Right hindlimb (tissue), 1 donor: ENCODE measurements around the gene UBE2G2.

Experiments used
- DNase-seq: peaks from one replicate; pipeline ENCODE4 v3.0.0-alpha.2; 2018

UBE2G2 gene

DNA sequence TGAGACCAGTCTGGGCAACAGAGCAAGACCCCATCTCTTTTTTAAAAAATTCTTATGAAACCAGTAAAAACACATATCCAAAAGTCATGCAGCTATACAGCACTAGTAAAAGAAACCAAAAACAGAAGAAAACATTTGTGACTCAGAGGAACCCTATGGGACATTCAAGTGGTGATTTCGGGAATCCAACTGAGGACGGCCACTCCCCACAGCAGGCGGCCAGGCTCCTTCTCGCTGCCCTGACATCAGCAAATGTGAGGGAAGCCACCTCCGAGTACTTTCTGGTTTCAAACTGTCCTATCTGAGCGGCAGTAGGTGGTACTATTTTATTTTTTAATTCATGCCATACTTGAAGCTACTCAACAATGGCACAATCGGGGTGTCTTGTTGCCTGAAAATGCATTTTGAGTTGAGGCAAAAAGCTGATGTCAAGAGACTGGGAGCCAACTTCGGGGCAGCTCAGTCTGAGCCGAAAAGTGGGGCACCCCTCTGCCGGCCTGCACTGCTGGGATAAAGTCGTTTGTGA is 12.9 kb upstream of the UBE2G2 start:
- DNase-seq: no peak

DNA sequence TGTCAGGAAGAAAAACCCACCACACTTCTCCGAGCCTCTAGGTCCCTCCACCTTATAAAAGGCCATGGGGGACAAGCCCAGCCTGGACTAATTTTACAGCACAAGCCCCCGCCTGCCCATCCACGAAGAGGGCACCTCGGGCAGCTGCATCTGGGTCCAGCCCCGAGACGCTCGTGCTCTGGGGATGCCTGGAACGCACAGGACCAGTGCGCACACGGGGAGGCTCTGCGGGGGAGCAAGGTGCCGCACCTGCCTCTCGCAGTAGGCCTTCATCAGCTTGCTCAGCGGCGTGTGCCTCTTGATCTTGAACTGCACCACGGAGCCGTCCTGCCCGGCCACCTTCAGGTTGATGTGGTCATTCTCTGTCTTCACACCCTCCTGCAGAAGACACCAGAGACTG is 12.1 kb upstream of the UBE2G2 start:
- DNase-seq: no peak

DNA sequence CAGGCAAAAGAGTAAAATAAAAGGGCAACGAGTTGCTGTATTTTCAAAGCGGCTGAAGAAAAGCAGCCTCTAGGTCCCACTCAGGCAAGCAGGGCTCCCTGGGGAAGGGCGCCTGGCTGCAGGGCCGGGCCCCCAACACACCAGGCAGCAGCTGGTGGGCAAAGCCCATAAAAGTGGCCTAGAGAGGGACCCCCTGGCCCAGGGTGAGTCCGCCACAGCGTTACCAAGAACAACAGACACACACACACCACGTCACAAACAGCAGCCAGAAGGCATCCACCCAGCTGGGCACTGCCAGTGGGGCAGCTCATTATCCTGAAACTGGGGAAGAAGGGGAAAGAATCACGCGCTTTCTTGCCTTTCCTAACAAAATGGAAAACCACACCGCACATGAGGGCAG is 11.5 kb upstream of the UBE2G2 start:
- no peak for DNase-seq

DNA sequence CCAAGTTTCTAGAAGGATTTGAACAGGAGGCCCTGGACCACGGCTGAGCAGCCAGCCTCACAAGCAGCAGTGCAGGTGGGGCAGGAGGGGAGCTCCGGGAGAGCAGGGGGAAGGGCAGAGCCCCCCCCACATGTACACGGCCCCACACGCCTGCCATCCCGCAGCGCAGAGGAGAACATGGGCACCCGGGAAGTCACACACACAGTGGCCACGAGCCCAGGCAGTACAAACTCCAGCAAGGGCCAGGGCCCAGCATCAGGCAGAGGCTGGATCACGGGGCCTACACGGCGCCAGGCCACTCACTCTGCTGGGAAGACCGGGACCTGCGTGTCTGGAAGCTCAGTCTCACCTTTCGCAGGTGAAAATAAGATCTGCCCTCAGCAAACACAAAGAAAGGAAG is 11.0 kb upstream of the UBE2G2 start:
- no peak for DNase-seq

DNA sequence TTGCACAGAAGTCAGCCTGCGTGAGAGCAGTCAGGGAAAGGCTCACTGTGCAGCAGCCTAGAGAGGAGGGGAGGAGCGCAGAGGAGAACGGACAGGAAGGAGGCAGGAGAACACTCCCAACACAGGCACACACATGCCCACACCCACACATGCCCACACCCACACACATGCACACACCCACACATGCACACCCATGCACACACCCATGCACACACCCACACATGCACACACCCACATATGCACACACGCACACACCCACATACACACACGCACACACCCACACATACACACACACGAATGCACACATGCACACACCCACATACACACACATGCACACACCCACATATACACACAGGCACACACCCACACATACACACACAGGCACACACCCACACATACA is 9.2 kb upstream of the UBE2G2 start:
- no peak for DNase-seq

DNA sequence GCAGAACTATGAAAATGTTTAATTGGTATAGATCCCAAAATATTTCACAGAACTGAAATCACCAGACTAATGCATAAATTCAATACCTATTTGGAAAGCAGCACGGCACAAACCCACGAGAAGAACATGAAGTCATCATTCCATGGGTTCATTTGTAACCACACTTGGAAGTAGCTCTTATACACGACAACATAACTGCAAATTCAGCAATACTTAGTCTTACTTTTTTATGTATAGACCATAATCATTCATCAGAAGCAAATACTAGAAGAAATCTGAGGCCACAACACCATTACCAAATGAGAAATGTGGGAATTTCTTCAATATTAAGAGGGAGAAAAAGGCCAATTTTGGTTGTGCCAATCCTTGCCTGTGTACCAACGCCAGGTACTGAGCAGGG is 4.2 kb upstream of the UBE2G2 start:
- no peak for DNase-seq

DNA sequence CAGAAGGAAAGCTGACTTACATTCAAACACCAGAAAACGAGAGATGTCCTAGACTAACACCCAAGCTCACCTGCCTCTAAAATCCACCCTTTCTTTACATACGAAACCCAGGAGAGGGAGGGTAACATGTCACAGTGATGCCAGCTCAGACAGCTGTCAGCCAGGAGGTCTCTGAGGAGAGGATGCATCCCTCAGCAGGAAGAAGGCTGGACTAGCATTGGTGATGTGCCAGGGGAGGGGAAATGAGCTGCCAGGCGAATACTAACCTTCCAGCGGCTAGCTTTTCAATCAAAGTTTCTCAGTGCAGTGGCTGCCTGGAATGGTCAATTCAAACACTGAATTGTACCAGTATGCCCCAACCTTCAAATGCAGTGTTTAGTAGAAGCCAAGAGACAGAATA is 3.6 kb upstream of the UBE2G2 start:
- DNase-seq: no peak

DNA sequence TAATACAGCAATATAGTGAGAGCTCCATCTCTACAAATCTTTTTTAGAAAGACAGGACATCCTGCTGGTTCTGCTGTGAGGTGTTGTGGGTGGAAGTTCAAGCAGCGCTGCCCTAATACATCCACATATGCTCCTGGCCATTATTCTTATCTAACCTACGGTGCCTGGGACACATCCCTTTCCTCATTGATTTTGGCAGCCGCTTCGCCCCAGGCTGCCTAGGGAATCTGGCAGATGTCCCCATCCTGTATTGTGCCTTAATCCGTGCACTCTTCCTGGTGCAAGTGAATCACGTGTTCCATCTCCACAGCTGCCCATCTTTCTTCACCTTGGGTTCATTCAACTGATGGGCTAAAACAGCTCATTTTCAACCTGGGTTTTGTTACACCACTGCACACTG is 3.1 kb upstream of the UBE2G2 start:
- no peak for DNase-seq

DNA sequence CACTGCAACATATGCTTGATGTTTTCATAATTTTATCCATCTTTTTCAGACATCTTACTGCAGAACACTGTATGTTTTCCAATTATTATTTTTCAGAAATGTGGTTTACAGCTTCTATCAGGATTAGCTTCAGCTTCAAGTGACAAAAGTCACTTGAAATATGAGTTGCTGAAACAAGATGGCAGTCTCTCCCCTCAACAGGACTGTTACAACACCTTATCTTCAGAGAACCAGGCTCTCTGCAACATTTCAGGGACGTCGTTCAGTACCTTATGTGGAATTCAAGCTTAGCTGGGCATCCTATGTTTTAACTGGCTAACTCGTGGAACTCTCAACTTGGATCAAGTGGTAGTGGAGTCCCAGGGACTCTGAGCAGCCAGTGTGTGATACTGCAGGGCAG is 2.0 kb upstream of the UBE2G2 start:
- no peak for DNase-seq

DNA sequence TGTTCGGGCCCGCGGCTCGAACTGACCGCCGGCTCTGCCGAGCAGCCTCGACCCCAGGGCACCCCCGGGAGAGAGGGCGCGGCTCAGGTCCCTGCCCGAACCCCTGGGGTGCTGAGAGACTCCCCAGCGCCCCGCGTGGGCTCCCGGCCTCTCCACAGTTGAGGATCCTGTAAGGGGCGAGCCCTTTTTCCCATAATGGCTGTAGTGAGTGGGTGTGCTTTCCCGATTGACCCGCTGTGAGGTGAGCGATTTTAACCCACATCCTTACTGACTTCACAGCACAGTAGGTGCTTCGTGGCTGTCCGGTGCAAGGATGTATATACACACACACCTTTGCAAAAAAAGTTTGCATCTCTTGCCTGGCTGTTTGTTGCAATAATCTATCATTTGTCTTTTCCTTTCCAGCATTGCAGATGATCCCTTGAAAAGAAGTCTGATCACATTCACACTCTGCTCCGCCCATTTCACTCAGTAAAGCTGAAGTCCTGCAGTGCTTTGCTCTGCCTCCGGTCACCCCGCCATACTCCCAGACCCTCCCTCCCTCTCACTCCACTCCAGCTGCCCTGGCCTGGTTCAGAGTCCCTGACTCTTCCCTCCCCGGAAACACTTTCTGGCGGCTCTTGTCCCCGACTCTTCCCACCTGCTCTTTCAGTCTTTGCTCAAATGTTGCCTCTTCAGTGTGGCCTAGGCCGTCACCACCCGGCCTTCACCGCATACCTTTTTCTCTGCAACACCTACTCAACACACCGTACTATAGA is 955 bp upstream of the UBE2G2 start:
- no peak for DNase-seq

DNA sequence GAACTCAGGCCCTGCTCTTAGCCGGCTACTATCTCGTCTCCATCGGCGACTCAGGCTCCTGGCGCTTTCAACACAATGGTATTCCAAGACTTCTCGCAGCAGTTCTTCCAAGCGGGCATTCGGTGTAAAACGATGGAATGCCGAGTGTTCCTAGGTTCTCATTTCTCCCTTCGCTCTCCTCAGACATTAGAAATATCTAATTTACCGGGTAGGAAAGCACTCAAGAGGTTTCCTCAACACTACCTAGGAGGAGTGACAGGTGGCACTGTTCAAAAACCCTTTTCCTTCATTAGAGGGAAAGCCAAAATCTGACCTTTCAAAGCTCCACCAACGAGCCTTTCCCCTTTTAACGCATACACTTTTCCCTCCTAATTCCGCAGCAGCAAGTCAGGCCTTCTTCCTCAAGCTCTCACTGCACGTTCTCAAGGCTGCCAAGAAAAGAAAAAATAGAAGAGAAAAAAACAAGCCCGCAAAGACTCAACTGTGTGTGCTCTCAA is 601 bp downstream of the UBE2G2 start:
- no peak for DNase-seq

DNA sequence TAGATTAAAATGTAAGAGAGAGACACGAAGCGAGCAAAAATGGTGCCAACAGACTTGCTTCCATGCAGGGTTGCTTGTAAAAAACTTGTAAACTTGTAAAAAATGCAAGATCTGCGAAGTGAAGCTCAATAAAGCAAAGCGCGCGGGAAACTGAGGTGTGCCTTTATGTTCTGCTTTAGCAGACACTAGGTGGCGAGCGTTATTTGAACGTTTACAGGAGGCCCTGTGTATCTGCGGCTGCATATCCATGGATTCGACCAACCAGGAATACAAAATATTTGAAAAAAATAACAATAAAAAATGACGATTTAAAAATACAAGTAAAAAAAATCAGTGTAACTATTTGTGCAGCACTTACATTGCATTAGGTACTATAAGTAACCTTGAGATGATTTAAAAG is 1.5 kb downstream of the UBE2G2 start:
- no peak for DNase-seq

DNA sequence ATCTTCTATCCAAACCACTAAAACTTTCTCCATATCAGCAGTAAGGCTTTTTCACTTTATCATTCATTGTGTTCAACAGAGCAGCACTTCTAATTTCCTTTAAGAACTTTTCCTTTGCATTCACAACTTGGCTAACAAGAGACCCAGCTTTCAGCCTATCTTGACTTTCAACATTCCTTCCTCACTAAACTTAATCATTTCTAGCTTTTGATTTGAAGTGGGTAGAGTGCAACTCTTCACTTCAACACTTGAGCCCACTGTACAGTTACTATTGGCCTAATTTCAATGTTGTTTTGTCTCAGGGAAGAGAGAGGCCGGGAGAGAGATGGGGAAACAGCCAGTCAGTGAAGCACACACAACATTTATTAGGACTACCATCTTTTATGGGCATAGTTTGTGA is 2.0 kb downstream of the UBE2G2 start:
- no peak for DNase-seq

DNA sequence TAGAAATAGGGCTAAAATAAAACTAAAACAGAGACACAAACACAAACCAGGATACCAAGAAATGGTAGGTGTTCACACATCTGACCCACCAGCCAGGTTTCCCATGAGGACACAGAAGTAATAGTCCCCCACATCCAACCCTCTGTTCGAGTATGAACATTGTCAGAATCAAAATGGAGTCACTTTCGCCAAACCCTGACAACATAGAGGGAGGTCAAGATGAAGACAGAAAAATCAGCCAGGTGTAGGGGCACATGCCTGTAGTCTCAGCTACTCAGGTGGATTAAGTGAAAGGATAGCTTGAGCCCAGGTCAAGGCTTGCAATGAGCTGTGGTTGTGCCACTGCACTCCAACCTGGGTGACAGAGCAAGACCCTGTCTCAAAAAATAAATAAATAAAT is 3.8 kb downstream of the UBE2G2 start:
- no peak for DNase-seq

DNA sequence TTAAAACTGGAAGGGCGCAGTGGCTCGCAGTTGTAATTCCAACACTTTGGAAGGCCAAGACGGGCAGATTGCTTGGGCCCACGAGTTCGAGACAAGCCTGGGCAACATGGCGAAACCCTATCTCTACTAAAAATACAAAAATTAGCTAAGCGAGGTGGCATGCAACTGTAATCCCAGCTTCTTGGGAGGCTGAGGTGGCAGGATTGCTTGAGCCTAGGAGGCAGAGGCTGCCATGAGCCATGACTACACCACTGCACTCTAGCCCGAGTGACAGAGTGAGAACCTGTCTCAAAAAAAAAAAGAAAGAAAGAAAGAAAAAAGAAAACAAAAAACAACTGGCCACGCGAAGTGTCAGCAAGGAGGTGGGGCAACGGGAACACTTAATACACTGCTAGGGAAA is 6.3 kb downstream of the UBE2G2 start:
- DNase-seq: no peak

DNA sequence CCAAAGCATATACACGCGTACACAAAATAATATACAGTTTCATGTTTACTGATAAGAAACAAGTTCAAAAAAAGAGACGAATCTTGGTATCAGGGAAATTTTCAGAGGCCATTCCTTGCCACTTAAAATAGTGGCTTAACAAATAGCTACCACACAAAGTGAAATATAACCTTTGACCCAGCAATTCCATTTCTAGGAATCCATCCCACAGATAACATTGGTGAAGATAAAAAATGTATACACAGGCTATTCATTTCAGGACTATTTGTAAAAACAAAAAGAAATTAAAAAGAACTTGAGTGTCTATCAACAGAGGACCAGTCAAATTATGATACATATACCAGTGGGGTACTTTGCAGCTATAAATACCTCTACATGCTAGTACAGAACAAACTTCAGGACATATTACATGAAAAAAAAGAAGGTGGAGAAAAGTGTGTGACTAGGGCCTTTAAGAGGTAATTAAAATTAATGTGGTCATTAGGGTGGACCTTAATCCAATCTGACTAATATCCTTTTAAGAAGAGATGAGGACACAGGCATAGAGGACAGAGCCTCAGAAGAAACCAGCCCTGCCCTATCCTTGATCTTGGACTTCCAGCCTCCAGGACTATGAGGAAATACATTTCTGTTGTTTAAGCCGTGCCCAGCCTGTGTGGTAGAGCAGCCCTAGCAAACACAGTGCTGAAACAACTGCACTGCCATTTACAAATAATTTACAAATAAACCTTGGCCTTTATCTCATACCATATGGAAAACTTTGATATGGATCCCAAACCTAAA is 7.8 kb downstream of the UBE2G2 start:
- no peak for DNase-seq

DNA sequence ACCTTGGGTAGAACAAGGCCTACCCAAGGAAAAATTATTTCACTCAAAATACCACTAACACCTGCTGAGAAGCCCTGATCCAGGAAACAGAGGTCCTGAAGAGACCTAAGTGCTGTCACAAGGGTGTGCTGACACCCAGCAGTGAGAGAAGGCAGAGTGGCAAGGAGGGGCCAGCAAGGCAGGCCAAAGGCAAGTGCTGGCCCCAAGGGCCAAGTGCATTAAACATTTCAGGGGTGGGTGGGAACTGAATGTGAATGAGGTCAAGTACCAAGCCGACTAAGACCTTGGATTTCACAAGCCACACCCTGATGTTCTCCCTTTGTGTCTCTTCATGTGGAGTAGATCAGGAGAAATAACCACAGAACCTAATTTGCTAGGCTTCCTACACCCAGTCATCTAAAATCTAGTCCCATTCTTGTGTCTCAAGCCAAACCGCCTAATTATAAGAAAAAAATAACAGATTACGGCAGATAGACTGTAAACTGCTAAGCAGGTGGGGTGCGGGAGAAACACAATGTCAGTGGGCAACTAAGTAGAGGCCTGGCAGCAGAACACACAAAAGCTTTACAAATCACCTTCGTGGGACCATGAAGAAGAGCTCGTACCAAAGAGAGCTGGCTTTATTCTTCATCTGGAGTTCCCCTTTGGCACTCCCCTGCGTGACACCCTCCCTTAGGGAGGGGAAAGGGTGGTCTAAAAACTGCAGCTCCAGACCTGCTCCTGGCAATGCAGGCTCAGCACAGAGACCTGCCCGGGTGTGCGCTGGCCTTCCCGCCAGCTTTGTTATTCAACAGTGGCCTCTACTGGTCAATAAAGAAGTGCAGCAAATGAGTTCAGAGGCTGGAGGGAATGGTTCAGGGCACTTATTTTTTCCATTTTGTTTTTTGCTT is 8.7 kb downstream of the UBE2G2 start:
- peak; percentile 67 for DNase-seq

DNA sequence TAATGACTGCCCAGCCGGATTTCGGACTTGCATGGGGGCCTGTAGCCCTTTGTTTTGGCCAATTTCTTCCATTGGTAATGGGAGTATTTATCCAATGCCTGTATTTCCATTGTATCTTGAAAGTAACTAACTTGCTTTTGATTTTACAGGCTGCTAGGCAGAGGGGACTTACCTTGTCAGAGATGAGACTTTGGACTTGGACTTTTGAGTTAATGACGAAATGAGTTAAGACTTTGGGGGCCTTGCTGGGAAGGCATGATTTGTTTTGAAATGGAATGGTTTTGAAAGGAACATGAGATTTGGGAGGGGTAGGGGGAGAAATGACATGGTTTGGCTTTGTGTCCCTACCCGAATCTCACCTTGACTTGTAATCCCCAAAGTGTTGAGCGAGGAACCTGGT is 9.6 kb downstream of the UBE2G2 start:
- DNase-seq: no peak

DNA sequence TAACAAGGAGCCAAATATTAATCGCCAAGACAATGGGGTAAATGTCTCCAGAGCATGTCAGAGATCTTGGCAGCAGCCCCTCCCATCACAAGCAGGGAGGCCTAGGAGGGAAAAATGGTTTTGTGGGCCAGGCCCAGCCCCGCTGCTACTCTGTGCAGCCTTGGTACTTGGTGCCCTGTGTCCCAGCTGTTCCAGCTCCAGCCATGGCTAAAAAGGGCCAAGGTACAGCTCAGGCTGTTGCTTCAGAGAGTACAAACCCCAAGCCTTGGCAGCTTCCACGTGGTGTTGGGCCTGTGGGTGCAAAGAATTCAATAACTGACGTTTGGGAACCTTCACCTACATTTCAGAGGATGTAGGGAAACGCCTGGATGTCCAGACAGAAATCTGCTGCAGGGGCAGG is 10.4 kb downstream of the UBE2G2 start:
- DNase-seq: no peak

DNA sequence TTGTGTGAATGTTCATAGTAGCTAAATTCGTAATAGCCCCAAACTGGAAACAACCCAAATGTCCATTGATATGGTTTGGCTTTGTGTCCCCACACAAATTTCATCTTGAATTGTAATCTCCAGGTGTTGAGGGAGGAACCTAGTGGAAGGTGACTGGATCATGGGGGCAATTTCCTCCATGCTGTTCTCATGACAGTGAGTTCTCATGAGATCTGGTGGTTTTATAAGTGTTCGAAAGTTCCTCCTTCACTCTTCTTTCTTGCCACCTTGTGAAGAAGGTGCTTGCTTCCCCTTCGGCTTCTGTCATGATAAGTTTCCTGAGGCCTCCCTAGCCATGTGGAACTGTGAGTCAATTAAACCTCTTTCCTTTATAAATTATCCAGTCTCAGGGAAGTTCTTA is 11.3 kb downstream of the UBE2G2 start:
- DNase-seq: no peak

DNA sequence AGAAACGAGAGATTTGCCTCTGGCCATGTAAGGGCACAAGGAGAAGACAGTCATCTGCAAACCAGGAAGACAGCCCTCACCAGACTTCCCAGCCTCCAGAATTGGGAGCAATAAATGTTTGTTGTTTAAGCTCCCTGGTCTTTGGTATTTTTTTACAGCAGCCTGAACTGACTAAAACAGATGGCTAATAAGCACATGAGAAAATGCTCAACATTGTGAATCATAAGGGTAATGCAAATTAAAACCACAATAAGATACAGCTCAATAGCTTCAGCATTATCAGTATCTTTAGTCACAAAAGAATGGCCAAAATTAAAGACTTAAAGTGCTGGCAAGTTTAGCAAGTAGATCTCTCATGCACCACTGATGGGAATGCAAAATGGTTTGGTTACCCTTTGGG is 11.7 kb downstream of the UBE2G2 start:
- DNase-seq: no peak

DNA sequence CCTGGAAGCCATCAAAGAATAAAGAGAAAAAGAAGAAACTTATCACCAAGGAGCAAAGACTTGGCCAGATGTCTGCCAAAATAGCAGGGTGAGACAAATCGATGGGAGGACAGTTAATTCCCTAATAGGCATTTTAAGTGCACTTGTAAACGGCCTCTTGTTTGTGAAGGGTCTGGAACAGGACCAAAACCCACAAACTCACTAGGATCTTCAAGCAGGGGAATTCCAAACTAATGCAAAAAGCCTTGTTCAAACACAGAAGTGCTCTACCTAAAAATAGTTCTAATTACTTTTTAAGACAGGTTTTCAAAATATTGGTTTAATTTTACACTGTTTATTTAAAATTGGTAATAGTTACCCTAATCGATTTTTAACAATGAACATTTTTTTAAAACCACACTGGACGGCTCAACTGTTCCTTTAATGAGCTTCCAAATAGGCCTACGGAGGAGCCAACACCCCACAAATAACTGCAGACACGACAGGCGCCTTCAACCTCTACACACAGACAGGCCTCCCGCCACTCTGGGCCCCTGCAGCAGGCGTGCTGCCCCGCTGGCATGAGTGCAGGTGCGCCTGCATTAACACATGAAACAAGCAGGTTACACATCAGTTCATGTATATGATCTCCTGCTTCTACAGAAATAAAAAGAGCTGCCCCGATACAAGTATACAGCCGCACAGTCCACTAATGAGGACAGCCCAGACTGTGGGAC is 15.8 kb downstream of the UBE2G2 start:
- no peak for DNase-seq

DNA sequence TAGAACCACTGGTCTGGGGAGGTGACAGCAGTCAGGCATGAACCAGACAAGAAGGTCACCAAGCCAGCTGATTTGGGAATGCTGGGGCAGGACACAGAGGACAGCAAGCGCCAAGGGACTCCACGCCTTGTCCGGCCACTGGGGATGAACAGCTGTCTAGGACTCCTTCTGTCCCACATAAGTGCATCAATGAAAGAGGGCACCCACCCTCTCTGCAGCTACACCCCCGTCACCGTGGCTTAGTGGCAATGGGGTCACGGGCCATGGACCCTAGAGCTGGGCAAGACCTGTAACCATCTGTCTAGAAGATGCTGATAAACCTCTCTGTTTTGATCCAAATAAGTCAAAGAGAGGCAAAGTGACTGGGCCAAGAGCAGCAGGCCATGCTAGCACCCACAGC is 16.8 kb downstream of the UBE2G2 start:
- no peak for DNase-seq
